GM18499 (cell line): ENCODE measurements around the gene PODXL.
"Not testable (repeated sequence)": the region's sequence is repeated elsewhere in the genome, so short reads cannot be mapped to it uniquely, and the experiment has no call there.

Experiments used
- ATAC-seq: cut with Tn5 transposase; IDR thresholded peaks from one replicate; pipeline ENCODE4 v1.9.1; 2021; ENCODE audit warnings: moderate number of reproducible peaks; ENCODE audit not compliant: insufficient read depth, unreplicated experiment

The PODXL gene

DNA sequence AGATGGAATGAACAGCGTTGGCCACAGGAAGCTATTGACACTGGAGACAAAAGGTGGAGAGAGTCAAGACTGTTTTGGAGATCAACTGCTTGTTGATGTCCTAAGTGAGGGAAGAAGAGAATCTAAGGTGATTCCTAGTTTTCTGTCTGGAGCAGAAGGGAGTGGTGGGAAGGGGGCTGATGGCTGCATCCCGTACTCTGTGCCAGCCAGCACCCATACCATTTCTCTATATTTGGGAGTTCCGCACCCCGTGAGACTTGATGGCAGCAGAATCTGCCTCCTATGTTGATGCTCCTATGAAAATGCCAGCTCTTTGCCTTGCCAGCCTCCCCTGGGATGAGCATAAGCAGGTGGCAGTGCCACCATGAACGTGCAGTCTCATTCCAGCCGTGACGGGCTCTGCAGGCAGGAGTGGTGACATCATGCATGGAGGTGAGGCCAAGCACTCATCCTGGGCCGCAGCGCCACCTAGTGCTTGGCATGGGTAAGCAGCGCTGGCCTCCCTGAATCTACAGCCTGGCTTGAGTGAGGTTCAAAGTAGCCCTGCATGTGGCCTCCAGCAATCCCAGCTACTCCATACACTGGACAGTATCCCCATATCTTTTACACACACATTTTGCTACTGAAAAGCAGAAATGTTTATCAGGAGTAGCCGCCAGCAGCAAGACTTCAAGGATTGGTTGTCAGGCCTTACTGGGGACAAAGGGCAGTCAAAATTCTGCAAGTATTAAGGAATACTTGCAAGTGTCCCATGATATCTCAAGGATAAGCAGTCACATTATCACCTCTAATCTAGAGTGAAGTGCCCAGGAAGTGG is 43.0 kb downstream of the PODXL start:
- ATAC-seq: peak; percentile 72

DNA sequence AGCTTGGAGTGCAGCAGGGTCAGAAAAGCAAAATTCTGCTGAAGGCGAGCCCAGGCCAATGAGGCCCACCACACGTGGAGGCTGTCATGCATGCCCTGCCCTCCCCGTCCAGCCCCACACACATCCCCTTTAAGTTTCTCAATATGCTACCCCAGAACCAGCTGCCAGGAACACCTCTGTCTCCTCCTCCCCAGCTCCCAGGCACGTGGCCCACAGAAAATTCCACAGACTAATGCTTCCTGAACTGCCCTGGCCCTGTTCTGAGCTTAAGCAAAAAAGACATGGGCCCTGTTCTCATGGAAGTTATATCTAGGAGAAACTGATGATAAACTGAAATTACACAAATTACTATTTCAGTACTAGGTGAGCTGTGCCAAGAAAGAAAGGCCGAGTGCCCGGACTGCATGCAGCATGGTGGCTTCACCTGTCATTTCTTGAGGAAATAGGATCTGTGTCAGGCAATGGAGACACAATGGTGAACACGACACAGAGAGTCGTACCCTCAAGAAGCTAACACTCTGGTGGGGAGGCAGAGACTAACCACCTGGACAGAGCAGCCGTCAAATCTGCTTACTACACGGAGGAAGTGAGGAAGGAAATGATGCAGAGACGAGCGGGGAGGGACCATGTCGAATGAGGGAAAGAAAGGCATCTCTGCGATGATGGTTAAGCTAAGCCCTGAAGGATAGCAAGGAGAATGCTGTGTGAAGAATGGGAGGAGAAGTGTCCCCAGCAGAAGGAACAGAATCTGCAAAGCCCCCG is 44.5 kb downstream of the PODXL start:
- no peak for ATAC-seq

DNA sequence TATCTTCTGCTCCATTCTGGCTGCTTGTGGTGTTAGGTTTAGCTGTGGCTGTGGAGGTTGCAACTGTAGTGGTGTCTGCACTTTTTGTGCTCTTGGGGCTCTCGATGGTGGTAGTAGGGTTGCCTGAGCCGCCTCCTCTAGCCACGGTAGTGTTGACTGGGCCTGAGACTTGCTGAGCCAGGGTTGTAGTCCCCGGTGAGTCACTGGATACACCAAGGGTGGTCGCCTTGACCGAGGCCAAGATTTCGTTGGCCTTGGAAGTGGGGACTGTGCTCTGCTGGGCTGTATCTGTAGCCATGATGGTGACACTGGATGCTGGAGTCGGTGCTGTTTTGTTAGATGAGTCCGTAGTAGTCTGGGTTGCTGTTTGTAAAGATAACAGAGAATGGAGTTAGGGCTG is 45.4 kb downstream of the PODXL start:
- no peak for ATAC-seq

DNA sequence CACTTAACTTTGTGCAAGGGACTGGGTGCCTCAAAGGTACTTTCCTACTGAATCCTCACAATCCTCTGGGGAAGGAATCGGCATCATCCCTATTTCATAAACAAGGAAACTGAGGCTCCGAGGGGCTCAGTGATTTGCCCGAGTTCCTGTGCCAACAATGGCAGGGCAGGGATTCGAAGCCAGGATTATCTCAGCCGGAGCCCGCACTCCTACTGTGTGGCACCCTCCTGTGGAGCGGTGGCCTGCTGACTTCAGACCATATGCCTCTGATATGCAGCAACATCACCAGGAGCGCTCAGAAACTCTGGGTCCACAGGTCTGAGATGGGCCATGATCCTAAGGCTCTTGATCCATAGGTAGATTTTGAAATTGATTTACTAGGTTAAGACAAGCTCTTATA is 46.6 kb downstream of the PODXL start:
- ATAC-seq: no peak

DNA sequence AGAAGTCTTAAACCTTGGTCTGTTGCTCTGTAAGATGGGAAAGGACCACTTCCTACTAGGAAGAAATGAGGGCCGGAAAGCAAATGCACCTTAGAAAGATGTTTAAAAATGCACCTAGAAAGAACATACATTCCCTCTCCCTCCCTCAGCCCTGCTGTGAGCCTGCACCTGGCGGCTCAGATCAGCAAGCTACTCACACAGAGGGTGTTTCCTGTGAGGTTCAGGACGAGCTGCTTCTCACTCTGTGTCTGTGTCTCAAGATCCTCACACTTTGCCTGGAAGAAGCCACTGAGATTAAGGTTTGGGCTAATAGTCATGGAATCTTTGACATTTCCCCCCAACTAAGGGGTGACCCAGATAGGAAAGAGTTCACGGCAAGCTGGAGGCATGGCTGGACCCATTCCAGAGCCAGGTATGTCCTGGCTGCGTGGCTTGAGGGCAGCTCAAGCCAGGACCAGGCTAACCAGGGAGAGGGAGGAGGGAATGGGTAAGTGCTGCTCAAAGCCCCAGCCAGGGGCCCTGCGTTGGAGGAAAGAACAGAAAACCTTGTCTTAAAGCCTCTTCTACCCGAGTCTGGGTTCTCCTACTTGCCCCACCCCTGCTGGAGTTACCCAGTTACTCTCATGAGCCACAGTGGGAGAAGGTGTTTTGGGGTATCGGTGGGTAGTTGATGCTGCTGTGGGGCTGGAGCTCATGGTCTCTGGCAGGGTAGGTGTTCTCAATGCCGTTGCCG is 47.5 kb downstream of the PODXL start:
- no peak for ATAC-seq

DNA sequence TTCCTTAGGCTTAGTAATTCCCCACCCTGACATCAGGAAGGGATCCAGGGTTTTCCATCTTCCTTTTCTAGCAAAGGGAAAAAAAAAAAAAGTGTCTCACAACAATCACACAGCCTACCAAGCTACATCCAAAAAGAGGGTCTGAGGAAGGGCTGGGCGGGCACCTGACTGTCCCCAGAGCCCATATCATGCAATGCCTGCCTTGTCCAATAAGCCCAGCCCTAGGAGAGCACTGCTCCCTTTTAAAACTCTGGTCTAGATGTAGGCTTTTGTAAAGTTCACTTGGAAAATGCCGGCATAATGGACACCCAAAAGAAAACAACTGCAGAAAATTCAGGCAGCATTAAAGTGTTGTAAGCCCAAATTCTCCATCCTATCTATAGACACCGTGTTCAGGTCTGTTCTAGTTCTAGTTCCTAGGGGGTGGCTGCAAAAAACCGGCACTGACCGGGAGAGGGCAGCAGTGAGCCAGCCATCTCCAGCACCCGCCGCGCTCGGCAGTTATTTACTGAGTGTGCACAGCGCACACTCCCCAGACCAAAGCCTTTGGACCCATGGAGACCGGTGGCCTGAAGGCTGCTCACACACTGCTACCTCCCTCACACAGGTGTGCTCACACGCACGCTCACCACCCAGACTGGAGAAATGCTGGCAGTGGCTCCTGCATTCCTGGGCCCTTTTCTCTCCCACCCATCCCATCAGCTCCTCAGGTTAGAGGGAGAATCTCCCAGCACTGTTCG is 48.7 kb downstream of the PODXL start:
- no peak for ATAC-seq

DNA sequence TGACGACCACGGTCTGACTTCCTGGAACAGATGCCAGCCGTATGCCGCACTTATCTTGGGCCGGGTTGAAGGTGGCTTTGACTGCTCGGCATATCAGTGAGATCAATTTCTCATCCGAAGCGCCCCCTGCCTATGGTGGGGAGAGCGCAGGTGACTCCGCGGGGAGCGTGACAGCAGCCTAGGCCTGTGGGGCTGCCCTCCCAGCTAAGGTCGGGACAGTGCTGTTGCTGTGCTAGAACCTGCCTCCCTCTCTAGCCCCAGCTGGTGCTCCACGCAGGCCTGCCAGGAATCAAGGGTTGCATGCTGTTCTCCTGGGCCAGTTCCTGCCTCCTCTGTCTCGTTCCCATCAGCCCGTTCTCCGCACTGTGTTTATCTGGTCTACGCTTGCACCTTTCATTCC is 49.8 kb downstream of the PODXL start:
- no peak for ATAC-seq

DNA sequence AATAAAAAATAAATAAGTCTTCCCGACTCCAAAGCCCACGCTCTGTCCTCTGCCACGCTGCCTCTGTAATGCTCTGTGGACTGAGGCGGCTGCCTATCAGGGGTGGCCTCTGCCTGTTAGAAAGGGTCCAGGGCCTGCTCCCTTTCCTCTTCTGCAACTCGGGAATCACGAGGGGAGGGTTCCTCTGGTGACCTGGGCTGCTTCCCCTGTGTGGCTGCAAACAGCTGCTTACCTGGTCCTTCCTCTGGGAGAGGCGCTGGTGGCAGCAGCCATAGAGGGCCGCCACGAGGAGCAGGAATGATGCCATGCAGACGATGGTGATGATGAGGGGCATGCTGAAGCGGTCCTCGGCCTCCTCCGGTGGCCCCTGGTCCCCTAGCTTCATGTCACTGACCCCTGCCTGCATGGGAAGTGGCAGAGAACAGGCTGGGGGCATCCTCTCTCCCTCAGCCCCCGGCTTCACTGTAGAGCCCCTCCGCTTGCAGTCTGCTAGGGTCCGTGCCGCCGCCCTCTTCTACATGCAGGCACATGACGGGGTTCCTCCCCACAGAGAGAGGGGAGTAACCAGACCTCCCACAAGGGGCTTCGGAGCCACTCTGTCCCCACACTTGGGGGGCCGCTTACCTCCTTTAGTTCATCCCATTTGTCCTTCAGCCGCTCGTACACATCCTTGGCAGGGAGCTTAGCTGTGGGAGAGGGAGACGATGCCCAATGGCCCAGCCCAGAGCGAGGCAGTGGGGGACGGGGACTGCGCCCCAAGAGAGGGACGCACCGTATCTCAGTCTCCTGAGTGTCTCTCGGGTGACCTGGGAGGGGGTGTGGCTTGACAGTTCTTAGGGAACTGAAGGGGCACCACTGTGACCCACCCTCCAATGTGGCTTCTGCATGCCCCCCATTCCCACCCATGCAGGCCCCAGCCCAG is 50.5 kb downstream of the PODXL start:
- no peak for ATAC-seq

DNA sequence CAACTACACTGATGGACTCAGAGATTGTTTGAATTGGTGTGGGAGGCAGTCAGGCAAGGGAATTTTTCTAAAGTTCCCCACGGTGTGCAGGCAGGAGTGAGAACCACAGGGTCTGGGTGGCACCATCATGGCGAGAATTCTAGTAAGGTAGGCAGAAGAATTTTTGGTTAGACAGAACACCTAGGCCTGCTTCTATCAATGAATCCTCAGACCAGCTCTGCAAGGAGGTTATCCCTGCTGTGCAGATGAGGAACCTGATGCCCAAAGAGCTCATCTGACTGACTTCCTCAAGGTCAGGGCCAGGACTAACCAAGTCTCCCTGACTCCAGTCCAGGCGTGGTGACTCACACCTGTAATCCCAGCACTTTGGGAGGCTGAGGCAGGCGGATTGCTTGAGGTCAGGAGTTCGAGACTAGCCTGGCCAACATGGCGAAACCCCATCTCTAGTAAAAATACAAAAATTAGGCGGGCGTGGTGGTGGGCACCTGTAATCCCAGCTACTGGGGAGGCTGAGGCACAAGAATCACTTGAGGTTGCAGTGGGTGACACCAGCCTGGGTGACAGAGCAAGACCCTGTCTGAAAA is 51.3 kb downstream of the PODXL start:
- not testable (repeated sequence) for ATAC-seq

DNA sequence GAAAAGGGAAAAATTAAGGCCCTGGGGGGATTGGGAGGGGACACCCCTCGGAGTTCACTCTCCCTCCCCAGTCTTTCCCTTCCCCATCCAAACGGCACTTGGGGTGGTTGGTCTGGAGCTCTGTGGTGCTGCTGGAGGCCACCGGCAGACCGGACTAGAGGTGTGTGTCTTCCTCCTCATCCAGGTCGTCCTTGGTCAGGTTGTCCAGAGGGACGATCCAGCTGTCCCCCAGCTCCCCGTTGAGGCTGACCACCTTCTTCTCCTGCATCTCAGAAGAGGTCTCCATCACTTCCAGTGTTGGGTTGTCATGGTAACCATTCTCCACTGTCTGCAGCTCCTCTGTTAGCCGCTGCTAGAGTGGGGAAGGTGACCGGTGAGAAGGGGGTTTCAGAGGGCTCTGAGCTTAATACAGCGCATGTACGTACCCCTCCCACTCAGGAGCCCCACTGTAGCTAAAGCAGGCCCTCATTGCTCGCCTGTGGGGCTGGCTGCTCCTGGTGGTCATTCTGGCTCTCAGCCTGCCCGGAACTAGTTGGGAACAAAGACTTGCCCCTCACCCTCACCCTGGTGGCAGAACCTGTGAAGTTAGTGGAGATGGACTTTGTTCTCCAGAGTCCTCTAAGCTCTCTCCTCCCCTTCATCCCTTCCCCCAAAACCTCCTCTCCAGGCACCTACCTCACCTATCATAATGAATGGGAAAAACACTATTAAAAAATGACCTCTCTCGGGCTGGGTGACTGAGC is 52.1 kb downstream of the PODXL start:
- ATAC-seq: no peak

DNA sequence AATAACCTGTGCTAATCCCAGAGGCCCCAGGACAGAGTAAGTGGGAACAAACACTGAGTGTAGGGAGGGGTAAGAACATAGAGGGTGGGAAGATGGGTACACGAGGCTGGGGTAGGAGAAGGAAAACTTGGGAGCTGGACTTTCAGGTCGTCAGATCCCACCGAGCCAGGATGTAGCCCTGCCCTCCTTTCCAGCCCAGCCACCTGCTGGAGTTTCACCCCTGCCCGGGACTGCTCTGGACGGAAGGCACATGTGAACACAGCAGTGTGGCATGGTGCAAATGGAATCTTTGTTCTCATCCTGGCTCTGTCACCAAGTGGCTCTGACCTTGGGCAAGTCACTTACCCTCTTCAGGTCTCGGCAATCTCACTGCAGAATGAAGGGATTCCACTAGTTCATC is 52.8 kb downstream of the PODXL start:
- ATAC-seq: no peak

DNA sequence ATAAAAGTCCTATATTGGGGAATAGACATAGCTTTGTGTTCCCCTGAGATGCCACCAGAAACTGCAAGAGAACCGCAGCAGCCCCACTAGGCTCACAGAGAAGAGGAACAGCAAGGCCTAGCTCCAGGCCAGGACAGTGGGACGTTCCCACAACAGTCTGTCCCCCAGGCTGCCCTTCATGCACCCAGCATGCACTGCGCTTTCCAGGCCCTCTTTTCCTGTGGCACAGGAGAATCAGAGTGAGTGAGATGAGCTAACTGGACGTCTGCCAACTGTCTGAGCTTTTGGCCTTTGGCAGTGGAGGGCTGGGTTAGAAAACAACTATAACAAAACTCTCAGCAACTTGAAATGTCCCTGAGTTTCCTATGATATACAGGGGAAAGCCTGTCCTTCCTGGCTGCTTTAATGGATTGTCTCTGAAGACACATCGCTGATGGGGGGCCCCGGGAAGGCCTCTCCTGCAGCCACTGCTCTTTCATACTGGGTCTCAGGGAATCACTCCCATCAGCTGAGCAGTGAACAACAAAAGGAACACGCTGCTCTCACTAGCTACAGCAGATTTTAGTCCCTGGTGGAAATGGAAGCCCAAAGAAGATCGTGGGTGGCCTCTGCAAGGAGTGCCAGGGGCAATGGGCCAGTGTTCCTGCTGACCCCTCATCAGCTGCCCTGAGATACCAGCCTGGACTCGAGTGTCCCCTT is 53.5 kb downstream of the PODXL start:
- no peak for ATAC-seq

DNA sequence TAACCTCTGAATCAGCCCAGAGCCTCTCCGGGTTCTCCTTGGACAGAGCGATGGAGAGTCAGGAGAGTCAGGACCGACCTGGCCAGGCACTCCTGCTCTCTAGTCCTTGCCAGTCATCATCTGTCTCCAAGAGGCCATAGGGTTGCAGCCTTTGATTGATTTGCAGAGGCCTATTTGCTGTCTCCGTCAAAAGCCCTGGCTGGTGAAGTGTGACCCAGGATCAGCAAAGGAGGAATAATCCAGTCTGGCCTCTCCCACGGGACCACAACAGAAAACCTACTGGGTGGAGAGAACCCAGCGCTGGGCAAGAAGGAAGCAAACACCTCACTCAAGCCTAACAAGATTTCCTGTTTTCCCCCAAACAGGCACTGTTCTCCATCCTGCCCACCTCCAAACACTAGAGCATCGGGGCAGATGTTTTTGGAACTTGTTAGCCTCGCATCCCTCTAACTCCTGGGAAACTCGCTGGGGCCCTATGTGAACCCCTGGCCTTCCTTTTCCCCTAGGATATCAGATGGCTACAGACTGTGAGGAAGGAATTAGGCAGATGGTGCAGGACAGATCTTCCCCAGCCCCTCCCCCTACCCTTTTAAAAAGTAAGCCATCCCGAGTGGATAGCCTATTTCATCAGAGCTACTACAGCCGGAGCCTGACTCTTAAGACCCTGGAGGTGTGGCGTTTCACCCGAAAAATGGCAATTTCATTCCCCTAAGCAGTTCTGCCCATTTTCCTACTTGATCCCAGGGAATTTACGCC is 54.3 kb downstream of the PODXL start:
- no peak for ATAC-seq

DNA sequence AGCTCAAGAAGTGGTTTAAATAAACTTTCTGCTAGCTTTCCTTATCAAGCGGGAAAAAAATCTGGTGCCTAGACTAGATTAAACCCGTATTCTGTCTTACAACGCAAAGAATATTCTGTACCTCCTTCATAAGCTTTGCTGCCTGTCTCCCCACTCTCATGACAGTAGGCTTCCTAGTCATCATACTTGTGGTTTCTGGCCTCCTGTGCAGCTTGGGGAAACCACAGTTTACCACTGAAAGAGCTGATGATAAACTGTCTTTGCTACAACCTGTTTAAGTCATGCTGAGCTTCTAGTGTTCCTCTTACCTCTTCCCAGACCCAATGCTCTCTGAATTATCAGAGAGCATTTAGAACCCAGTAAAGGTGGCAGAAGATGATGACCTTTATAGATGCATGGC is 55.0 kb downstream of the PODXL start:
- peak; percentile 80 for ATAC-seq

DNA sequence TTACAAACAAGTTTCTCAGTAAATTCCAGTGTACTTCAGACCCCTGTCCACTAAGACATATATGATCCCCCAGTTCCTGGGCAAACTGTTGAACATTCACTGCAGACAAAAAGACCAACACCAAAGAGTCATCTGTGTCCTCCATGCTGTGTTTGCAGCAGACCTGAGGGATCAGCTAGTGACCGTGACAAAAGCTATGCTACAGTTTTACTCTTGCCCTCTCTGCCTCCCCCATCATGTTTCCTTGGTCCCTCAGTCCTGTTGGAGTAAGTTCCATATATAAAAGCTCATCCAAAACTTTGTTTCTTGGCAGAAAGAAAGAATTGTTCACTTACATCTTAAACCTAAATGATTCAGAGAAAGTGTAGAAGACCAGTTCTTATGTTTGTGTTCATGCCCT is 56.1 kb downstream of the PODXL start:
- no peak for ATAC-seq

DNA sequence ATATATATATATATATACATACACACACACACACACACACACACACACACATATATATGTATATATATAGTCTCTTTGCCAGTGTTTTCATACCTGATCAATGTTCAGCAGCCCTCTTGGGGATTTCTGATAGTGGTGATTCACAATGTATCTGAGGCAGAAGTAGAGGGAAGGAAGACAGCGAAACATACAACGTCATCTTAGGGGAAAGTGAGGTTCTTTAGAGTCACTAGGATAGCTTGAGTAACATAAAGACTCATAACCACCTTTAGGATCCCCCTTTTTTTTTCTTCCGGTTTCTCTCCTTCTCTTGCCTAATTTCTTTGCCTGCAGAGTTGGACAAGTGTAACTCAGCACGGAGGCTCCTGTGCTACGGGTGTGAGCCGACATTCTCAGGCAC is 56.6 kb downstream of the PODXL start:
- no peak for ATAC-seq

DNA sequence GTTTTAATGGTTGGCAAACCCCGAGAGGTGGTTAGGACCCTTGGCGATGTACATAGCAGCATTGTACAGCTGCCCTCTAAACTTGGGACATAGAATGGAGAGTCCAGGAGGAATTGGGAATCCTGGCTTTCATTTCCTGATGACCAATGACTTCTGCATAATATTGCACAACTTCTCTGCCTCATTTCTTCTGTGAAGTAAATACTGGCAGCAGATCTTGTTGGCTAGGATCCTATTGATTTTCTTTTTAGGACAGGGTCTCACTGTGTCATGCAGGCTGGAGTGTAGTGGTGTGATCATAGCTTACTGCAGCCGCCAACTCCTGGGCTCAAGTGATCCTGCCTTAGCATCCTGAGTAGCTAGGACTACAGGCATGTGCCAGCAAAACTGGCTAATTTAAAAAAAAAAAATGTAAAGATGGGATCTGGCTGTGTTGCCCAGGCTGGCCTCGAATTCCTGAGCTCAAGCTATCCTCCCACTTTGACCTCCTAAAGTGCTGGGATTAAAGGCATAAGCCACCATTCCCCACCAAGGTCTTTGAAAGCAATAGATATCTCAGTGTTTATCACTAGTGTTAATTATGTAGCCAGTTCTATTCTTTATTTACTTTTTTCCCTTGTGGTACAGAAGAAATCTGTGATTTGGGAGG is 58.1 kb downstream of the PODXL start:
- ATAC-seq: no peak
